PFSK-1 (cell line): Measurements from ENCODE around the gene ZNF598.

Source experiments
- FOXP2 ChIP-seq: optimal IDR thresholded peaks from 2 replicates; pipeline ENCODE3; 2011; ENCODE audit warnings: borderline replicate concordance, control low read depth, inconsistent platforms; ENCODE audit not compliant: insufficient read depth; ENCODE audit errors: extremely low read length, extremely low read depth
- POLR2AphosphoS5 ChIP-seq: IDR thresholded peaks from 2 replicates; pipeline ENCODE4 v1.6.1; 2012; ENCODE audit warnings: low read depth, mild to moderate bottlenecking, control low read depth, low read length, moderate library complexity
- REST ChIP-seq, 2 experiments: IDR thresholded peaks; 2 replicates each; pipeline versions ENCODE4 v1.6.1 to v1.8.0; 2011 to 2012; ENCODE audit warnings: low read depth in 2 of 2, low read length in 2 of 2, control low read depth in 1 of 2, inconsistent platforms in 1 of 2, mild to moderate bottlenecking in 1 of 2, moderate library complexity in 1 of 2; ENCODE audit not compliant: insufficient read depth in 1 of 2
- SIN3A ChIP-seq: IDR thresholded peaks from 2 replicates; pipeline ENCODE4 v1.6.1; 2012; ENCODE audit warnings: mild to moderate bottlenecking, low read length, moderate library complexity, borderline replicate concordance; ENCODE audit not compliant: insufficient read depth
- TAF1 ChIP-seq: IDR thresholded peaks from 2 replicates; pipeline ENCODE4 v1.6.1; 2012; ENCODE audit warnings: low read length, control low read depth, borderline replicate concordance; ENCODE audit not compliant: insufficient read depth

Gene ZNF598

GRCh38 chr16:2019518-2019920 is 9.9 kb upstream of the ZNF598 start, which contains the start of gene NPW:
Gene NPW (plus strand): TSS chr16:2019785.
- TF ChIP-seq FOXP2: no peak

GRCh38 chr16:2016407-2016922 is 6.8 kb upstream of the ZNF598 start:
- TF ChIP-seq FOXP2 (no peak), SIN3A (no peak), REST (IDR thresholded peaks at IDR 0.05; ENCODE audit: insufficient read depth in 1 of 2, low read depth in 2 of 2, low read length in 2 of 2) (no peak), POLR2AphosphoS5 (no peak), TAF1 (no peak)

GRCh38 chr16:2015947-2016208 is 6.3 kb upstream of the ZNF598 start:
- TF ChIP-seq TAF1 (no peak), FOXP2 (no peak), REST (IDR thresholded peaks at IDR 0.05; ENCODE audit: insufficient read depth in 1 of 2, low read depth in 2 of 2, low read length in 2 of 2) (no peak), POLR2AphosphoS5 (no peak), SIN3A (no peak)

GRCh38 chr16:2015117-2015946 is 5.7 kb upstream of the ZNF598 start:
- no peak for TF ChIP-seq TAF1
- no peak for TF ChIP-seq REST (IDR thresholded peaks at IDR 0.05; ENCODE audit: insufficient read depth in 1 of 2, low read depth in 2 of 2, low read length in 2 of 2)
- TF ChIP-seq POLR2AphosphoS5: no peak
- TF ChIP-seq SIN3A: no peak
- TF ChIP-seq FOXP2: no peak

GRCh38 chr16:2013527-2013926 is 3.9 kb upstream of the ZNF598 start:
- TF ChIP-seq TAF1: no peak
- TF ChIP-seq POLR2AphosphoS5: no peak
- TF ChIP-seq SIN3A: no peak

GRCh38 chr16:2009164-2009711 is 383 bp downstream of the ZNF598 start:
- no peak for TF ChIP-seq POLR2AphosphoS5
- no peak for TF ChIP-seq TAF1
- no peak for TF ChIP-seq SIN3A
- no peak for TF ChIP-seq FOXP2
